HG03457 (cell line): ENCODE results near the gene DNAJC24.
A peak's percentile ranks its signal among the peaks of the same experiment; 100 is the strongest.
"Not testable (repeated sequence)": the region's sequence is repeated elsewhere in the genome, so short reads cannot be mapped to it uniquely, and the experiment has no call there.

Experiments
- ATAC-seq: cut with Tn5 transposase; IDR thresholded peaks from one replicate; pipeline ENCODE4 v1.9.1; 2021; ENCODE audit warnings: moderate number of reproducible peaks; ENCODE audit not compliant: unreplicated experiment

DNAJC24 gene

GRCh38 chr11:31369348-31370329 is at the start of gene DNAJC24, which contains the start of gene DCDC1:
Gene DNAJC24 (plus strand): TSS chr11:31369860. CDS start chr11:31370749, 889 bp downstream.
Gene DCDC1 (minus strand): TSS chr11:31369739. CDS start chr11:31328280, 41,459 bp downstream.
- peak; percentile 99 for ATAC-seq

- not testable (repeated sequence) for ATAC-seq
These were observed 48.2 kb upstream of the DNAJC24 start for GRCh38 chr11:31321494-31321893.

GRCh38 chr11:31323145-31323544 is 46.5 kb upstream of the DNAJC24 start:
- ATAC-seq, result no peak

- no peak for ATAC-seq
These were observed 44.5 kb upstream of the DNAJC24 start for GRCh38 chr11:31325160-31325559.

- no peak for ATAC-seq
These were observed 43.1 kb upstream of the DNAJC24 start for GRCh38 chr11:31326470-31327148.

GRCh38 chr11:31327417-31327816 is 42.2 kb upstream of the DNAJC24 start:
- no peak for ATAC-seq

- no peak for ATAC-seq
These were observed 41.0 kb upstream of the DNAJC24 start for GRCh38 chr11:31328697-31329096.

GRCh38 chr11:31337806-31338205 is 31.9 kb upstream of the DNAJC24 start:
- ATAC-seq, result no peak

- ATAC-seq, result no peak
These were observed 28.6 kb upstream of the DNAJC24 start for GRCh38 chr11:31340903-31341572.

- no peak for ATAC-seq
These were observed 18.5 kb upstream of the DNAJC24 start for GRCh38 chr11:31351168-31351567.

- ATAC-seq, result no peak
These were observed 14.5 kb upstream of the DNAJC24 start for GRCh38 chr11:31355131-31355530.

- ATAC-seq, result no peak
These were observed 13.8 kb upstream of the DNAJC24 start for GRCh38 chr11:31355817-31356216.

- no peak for ATAC-seq
These were observed 7.9 kb upstream of the DNAJC24 start for GRCh38 chr11:31361743-31362142.

- ATAC-seq, result no peak
These were observed 2.9 kb upstream of the DNAJC24 start for GRCh38 chr11:31366795-31367194.

GRCh38 chr11:31375879-31376278 is 6.2 kb downstream of the DNAJC24 start:
- ATAC-seq, result no peak

- ATAC-seq, result no peak
These were observed 13.5 kb downstream of the DNAJC24 start for GRCh38 chr11:31383116-31383515.

GRCh38 chr11:31387379-31387778 is 17.7 kb downstream of the DNAJC24 start:
- no peak for ATAC-seq

GRCh38 chr11:31397239-31397834 is 27.7 kb downstream of the DNAJC24 start:
- no peak for ATAC-seq

GRCh38 chr11:31404614-31405013 is 35.0 kb downstream of the DNAJC24 start:
- ATAC-seq, result no peak

- ATAC-seq, result no peak
These were observed 38.5 kb downstream of the DNAJC24 start for GRCh38 chr11:31408201-31408600.

- ATAC-seq, result no peak
These were observed 43.3 kb downstream of the DNAJC24 start for GRCh38 chr11:31412946-31413345.
